ENCODE data around the gene PDZRN3. TPM values are rescaled to one million over a fixed set of nuclear protein-coding genes. Genes with fewer than 3 reads are reported as not detected.
"Not testable (repeated sequence)": the region's sequence is repeated elsewhere in the genome, so short reads cannot be mapped to it uniquely, and the experiment has no call there.

PDZRN3 gene
- total RNA-seq, 1 donor from 2014 or later, result 3.4 TPM

- Histone ChIP-seq H4K20me1 (ENCODE audit: low read depth) (no peaks in the 10 kb centered on the region), H3K9ac (no peak overlapping the region), H3K36me3 (no peaks in the 10 kb centered on the region), H3K4me1 (peaks cover 18% of the 10 kb centered on the region), H3K27ac (no peak overlapping the region), H3K4me3 (no peak overlapping the region), H3F3A (ENCODE audit: low read depth) (no peaks in the 10 kb centered on the region), H3K4me2 (no peak overlapping the region), H3K79me2 (ENCODE audit: low read depth) (no peaks in the 10 kb centered on the region), H3K27me3 (no peaks in the 10 kb centered on the region), H3K9me3 (ENCODE audit: low read depth) (no peaks in the 10 kb centered on the region), H2AFZ (replicated peaks) (no peak overlapping the region)
- peaks cover 2% of the 10 kb centered on the region for H3K27me3 Mint-ChIP-seq (ENCODE audit: insufficient read depth, low read depth)
- H3K4me3 Mint-ChIP-seq, result no peak overlapping the region
- no peak for DNase-seq (ENCODE audit: low spot score)
- H3K27ac Mint-ChIP-seq, result no peak overlapping the region
- no peak for TF ChIP-seq EZH2phosphoT487 (IDR thresholded peaks at IDR 0.05)
- TF ChIP-seq EZH2 (IDR thresholded peaks at IDR 0.05), result no peak
- no peak for TF ChIP-seq CTCF (IDR thresholded peaks at IDR 0.05)
- H3K36me3 Mint-ChIP-seq, result no peaks in the 10 kb centered on the region
- H3K4me1 Mint-ChIP-seq, result peaks cover 18% of the 10 kb centered on the region
- H3K9me3 Mint-ChIP-seq, result no peaks in the 10 kb centered on the region
Measured at GRCh38 chr3:73467211-73467610, 157.5 kb downstream of the PDZRN3 start.

DNA sequence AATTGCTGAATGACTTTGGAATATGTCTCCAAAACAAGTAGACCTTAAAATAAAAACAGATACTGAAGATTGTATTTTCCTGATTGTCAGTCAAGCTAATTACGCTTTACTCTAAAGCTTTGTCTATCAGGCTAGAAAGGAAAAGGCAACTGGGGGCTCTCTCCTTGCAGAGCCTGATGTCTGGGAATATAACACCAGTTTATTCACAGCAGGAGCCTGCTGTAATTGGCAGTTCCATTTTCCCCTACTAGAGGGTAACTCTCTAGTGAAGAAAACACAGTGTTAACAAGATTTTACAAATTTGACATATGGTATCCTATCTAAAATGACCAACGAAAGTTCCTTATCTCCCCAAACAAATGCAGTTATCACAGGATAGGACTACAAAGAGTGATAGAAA is 158.8 kb downstream of the PDZRN3 start:
- H3F3A ChIP-seq (ENCODE audit: low read depth), result no peaks in the 10 kb centered on the region
- no peaks in the 10 kb centered on the region for H3K9me3 ChIP-seq (ENCODE audit: low read depth)
- H3K9ac ChIP-seq, result no peak overlapping the region
- H3K4me1 ChIP-seq, result peaks cover 18% of the 10 kb centered on the region
- Mint-ChIP-seq H3K27me3 (ENCODE audit: insufficient read depth, low read depth) (peaks cover 2% of the 10 kb centered on the region), H3K4me1 (peaks cover 18% of the 10 kb centered on the region), H3K27ac (no peak overlapping the region), H3K4me3 (no peak overlapping the region), H3K9me3 (no peaks in the 10 kb centered on the region), H3K36me3 (no peaks in the 10 kb centered on the region)
- no peak overlapping the region for H3K27ac ChIP-seq
- no peak for TF ChIP-seq CTCF (IDR thresholded peaks at IDR 0.05)
- TF ChIP-seq EZH2 (IDR thresholded peaks at IDR 0.05), result no peak
- TF ChIP-seq EZH2phosphoT487 (IDR thresholded peaks at IDR 0.05), result no peak
- H3K4me2 ChIP-seq, result no peak overlapping the region
- H3K4me3 ChIP-seq, result no peak overlapping the region
- H2AFZ ChIP-seq (replicated peaks), result no peak overlapping the region
- no peaks in the 10 kb centered on the region for H3K27me3 ChIP-seq
- no peaks in the 10 kb centered on the region for H3K79me2 ChIP-seq (ENCODE audit: low read depth)
- H3K36me3 ChIP-seq, result no peaks in the 10 kb centered on the region
- H4K20me1 ChIP-seq (ENCODE audit: low read depth), result no peaks in the 10 kb centered on the region
- peak; percentile 23 for DNase-seq (ENCODE audit: low spot score)

- not testable (repeated sequence) for H3K9ac ChIP-seq; H3K27me3 ChIP-seq; H3K9me3 ChIP-seq (ENCODE audit: low read depth); H3K36me3 ChIP-seq; H3K4me3 ChIP-seq; H3K36me3 Mint-ChIP-seq; DNase-seq (ENCODE audit: low spot score); H3K27ac Mint-ChIP-seq; H3K4me3 Mint-ChIP-seq; H3F3A ChIP-seq (ENCODE audit: low read depth); H2AFZ ChIP-seq (replicated peaks); H3K9me3 Mint-ChIP-seq; H4K20me1 ChIP-seq (ENCODE audit: low read depth); H3K27ac ChIP-seq; H3K79me2 ChIP-seq (ENCODE audit: low read depth); H3K4me2 ChIP-seq; H3K27me3 Mint-ChIP-seq (ENCODE audit: insufficient read depth, low read depth)
- H3K4me1 ChIP-seq, result peaks cover 18% of the 10 kb centered on the region
- H3K4me1 Mint-ChIP-seq, result peaks cover 18% of the 10 kb centered on the region
Measured at GRCh38 chr3:73464126-73464525, 160.6 kb downstream of the PDZRN3 start.

DNA sequence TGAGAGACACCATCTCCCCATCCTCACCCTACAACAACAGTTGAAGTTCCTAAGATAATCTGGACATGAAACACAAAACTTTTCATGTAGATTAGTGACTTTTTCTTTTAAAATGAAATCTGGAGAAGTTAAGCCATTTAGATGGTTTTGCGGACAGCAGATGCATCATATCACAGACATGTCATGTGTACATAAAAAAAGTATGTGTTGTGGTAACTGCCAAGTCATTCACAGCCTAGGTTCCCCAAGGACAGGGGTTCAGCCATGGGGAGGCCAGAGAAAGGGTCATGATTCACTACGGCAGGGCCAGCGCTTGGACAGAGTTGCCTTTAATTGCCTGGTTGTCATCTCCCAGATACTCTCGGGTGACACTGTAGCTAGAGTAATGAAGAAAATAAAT is 163.2 kb downstream of the PDZRN3 start:
- Mint-ChIP-seq H3K36me3 (peaks cover 3% of the 10 kb centered on the region), H3K27ac (no peak overlapping the region), H3K27me3 (ENCODE audit: insufficient read depth, low read depth) (no peaks in the 10 kb centered on the region), H3K9me3 (no peaks in the 10 kb centered on the region), H3K4me1 (peaks cover 5% of the 10 kb centered on the region), H3K4me3 (no peak overlapping the region)
- Histone ChIP-seq H3K79me2 (ENCODE audit: low read depth) (no peaks in the 10 kb centered on the region), H3K27me3 (no peaks in the 10 kb centered on the region), H4K20me1 (ENCODE audit: low read depth) (no peaks in the 10 kb centered on the region), H2AFZ (replicated peaks) (no peak overlapping the region), H3K9ac (no peak overlapping the region), H3K4me2 (no peak overlapping the region), H3K27ac (no peak overlapping the region), H3K4me1 (peaks cover 10% of the 10 kb centered on the region), H3F3A (ENCODE audit: low read depth) (no peaks in the 10 kb centered on the region), H3K9me3 (ENCODE audit: low read depth) (no peaks in the 10 kb centered on the region), H3K36me3 (no peaks in the 10 kb centered on the region), H3K4me3 (no peak overlapping the region)
- no peak for DNase-seq (ENCODE audit: low spot score)
- TF ChIP-seq EZH2 (IDR thresholded peaks at IDR 0.05) (no peak), EZH2phosphoT487 (IDR thresholded peaks at IDR 0.05) (no peak), CTCF (IDR thresholded peaks at IDR 0.05) (no peak)
